Bronchial epithelial cell (primary cell): Measurements from ENCODE around the gene CSRP1. TPM values are rescaled to one million over a fixed set of nuclear protein-coding genes. Genes with fewer than 3 reads are reported as not detected.
A peak's percentile ranks its signal among the peaks of the same experiment; 100 is the strongest.
"Not testable (repeated sequence)": the region's sequence is repeated elsewhere in the genome, so short reads cannot be mapped to it uniquely, and the experiment has no call there.

Experiments
- DNase-seq: peaks from one replicate; pipeline ENCODE4 v3.0.0-alpha.2; 2010; ENCODE audit warnings: low read depth
- FAIRE-seq: peaks from 2 replicates; lab custom pipeline; 2011; peaks lifted over from hg19 to GRCh38; lab: Jason Lieb, UNC
- H3K27me3 ChIP-seq: 2 replicates; pipeline ENCODE4 v1.5.1; 2011; ENCODE audit warnings: low read length; ENCODE audit not compliant: control insufficient read depth, insufficient read depth
- H3K36me3 ChIP-seq: 2 replicates; pipeline ENCODE4 v1.5.1; 2011; ENCODE audit warnings: low read length; ENCODE audit not compliant: control insufficient read depth, insufficient read depth
- H3K4me3 ChIP-seq: 2 replicates; pipeline ENCODE4 v1.5.1; 2011; ENCODE audit warnings: mild to moderate bottlenecking, low read depth, low read length, control low read depth
- CTCF ChIP-seq: IDR thresholded peaks from 2 replicates; pipeline ENCODE4 v1.5.1; 2011; ENCODE audit warnings: mild to moderate bottlenecking, moderate library complexity, low read length, control low read depth, inconsistent platforms; ENCODE audit not compliant: insufficient read depth, severe bottlenecking
- total RNA-seq: library from RNA; depleted of rRNA; stranded (reverse); fragments of >200 nt; gene quantifications from 2 replicates; pipeline ENCODE4 v1.2.1, GENCODE V29; 2014

CSRP1 gene
- total RNA-seq, 1 donor from 2014 or later = 257 TPM

- DNase-seq (peak; percentile 99), FAIRE-seq (no peak)
- Histone ChIP-seq H3K27me3 (no peaks in the 10 kb centered on the region), H3K4me3 (no peak overlapping the region), H3K36me3 (no peaks in the 10 kb centered on the region)
- no peak for TF ChIP-seq CTCF
Observed at GRCh38 chr1:201476670-201477344, 30.1 kb downstream of the CSRP1 start.

GRCh38 chr1:201475915-201476669 is 30.8 kb downstream of the CSRP1 start:
- no peak for FAIRE-seq
- no peak for TF ChIP-seq CTCF
- Histone ChIP-seq H3K27me3 (no peaks in the 10 kb centered on the region), H3K4me3 (peak overlapping the region; percentile 13), H3K36me3 (no peaks in the 10 kb centered on the region)
- DNase-seq = peak; percentile 98

- DNase-seq (peak; percentile 92), FAIRE-seq (no peak)
- Histone ChIP-seq H3K4me3 (no peak overlapping the region), H3K36me3 (no peaks in the 10 kb centered on the region), H3K27me3 (no peaks in the 10 kb centered on the region)
- TF ChIP-seq CTCF = no peak
Observed at GRCh38 chr1:201475130-201475529, 31.8 kb downstream of the CSRP1 start.

GRCh38 chr1:201473296-201473695 is 33.6 kb downstream of the CSRP1 start:
- FAIRE-seq (no peak), DNase-seq (no peak)
- no peaks in the 10 kb centered on the region for H3K27me3 ChIP-seq
- H3K4me3 ChIP-seq = no peak overlapping the region
- no peak for TF ChIP-seq CTCF
- H3K36me3 ChIP-seq = no peaks in the 10 kb centered on the region

GRCh38 chr1:201472321-201472720 is 34.6 kb downstream of the CSRP1 start:
- DNase-seq, H3K4me3 ChIP-seq, H3K36me3 ChIP-seq, H3K27me3 ChIP-seq, FAIRE-seq: not testable (repeated sequence)

- TF ChIP-seq CTCF = no peak
- FAIRE-seq (peak; percentile 36), DNase-seq (peak; percentile 77)
- peaks cover 2% of the 10 kb centered on the region for H3K36me3 ChIP-seq
- no peaks in the 10 kb centered on the region for H3K27me3 ChIP-seq
- H3K4me3 ChIP-seq = no peak overlapping the region
Observed at GRCh38 chr1:201471772-201472171, 35.2 kb downstream of the CSRP1 start.
